BJ (cell line): ENCODE data around the gene PNO1. TPM values are rescaled to one million over a fixed set of nuclear protein-coding genes. Genes with fewer than 3 reads are reported as not detected.
"Not testable (repeated sequence)": the region's sequence is repeated elsewhere in the genome, so short reads cannot be mapped to it uniquely, and the experiment has no call there.

Experiments used
- CTCF ChIA-PET: fragments of 350-600 bp; formaldehyde crosslinking; extraction: SDS; loops from one replicate; lab custom pipeline; 2021; ENCODE audit warnings: antibody characterized with exemption, inconsistent platforms; lab: Yijun Ruan, JAX
- POLR2A ChIA-PET: fragments of 300-600 bp; sonication (Branson Sonifier 250); formaldehyde crosslinking; extraction: SDS; loops from one replicate; lab custom pipeline; 2021; ENCODE audit warnings: antibody characterized with exemption; lab: Charles Lee
- DNase-seq: peaks from one replicate; pipeline ENCODE4 v3.0.0-alpha.2; 2011; ENCODE audit warnings: low read depth
- H3K27me3 ChIP-seq: 2 replicates; pipeline ENCODE4 v1.6.0; 2011; ENCODE audit warnings: low read length; ENCODE audit not compliant: control insufficient read depth, insufficient read depth
- H3K36me3 ChIP-seq: 2 replicates; pipeline ENCODE4 v1.5.1; 2011; ENCODE audit warnings: low read length; ENCODE audit not compliant: control insufficient read depth, insufficient read depth
- H3K4me3 ChIP-seq: 2 replicates; pipeline ENCODE4 v1.5.1; 2011; ENCODE audit warnings: low read depth, mild to moderate bottlenecking, control low read depth, low read length
- CTCF ChIP-seq: IDR thresholded peaks from 2 replicates; pipeline ENCODE4 v1.5.1; 2011; ENCODE audit warnings: low read depth, mild to moderate bottlenecking, control low read depth, inconsistent platforms, low read length, moderate library complexity; ENCODE audit not compliant: insufficient read depth
- polyA plus RNA-seq: library from polyadenylated mRNA; depleted of rRNA; stranded (reverse); fragments of >200 nt; gene quantifications from 2 replicates; pipeline ENCODE4 v1.2.3, GENCODE V29; 2011

The PNO1 gene
- polyA plus RNA-seq, 1 experiment, result 8.1 TPM

DNA sequence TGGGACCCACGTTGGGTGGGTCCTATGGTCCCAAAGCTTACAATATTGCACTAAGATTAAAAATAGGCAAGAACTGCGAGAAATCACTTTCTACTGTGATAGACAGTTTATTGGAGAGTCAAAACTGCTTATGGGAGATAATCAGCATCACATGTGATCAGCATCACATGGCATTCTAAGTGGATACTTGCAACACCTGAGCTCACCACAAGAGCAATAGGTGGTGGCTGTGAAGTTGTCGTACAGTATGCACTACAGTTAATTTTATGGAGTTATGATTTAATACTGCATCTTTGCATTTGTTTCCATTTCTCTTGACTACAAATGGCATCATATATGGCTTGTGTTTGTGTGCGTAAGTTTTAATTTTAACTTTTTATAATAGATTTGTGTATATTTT is 11.6 kb downstream of the PNO1 start:
- POLR2A ChIA-PET, result no interaction called here
- Histone ChIP-seq H3K36me3 (peaks cover 4% of the 10 kb centered on the region), H3K4me3 (no peak overlapping the region), H3K27me3 (no peaks in the 10 kb centered on the region)
- CTCF ChIA-PET, result interaction anchor here (0.7 kb wide), 2 partner anchors 9 to 12 kb away, joined by 3 to 4 read pairs; partner anchors contain the start of gene PNO1
- DNase-seq, result no peak
- TF ChIP-seq CTCF, result no peak

DNA sequence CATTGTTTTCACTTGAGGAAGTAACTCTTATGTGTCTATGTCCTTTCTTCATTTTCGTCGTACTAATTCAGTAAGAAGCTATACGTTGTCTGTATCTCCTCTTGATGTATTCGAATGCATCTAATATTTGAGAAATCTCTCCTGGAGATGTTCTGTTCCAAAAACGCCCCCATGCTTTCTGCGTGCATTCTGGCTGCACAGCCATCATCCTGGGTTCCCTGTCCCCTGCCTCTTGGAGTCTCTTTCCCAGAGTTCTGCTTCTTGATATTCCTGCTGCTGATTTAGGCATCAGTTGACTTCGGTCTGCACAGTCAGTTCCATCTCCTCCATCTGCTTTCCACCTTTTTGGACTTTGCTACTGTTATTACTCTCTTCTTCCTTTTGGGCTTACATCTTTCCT is 13.5 kb downstream of the PNO1 start:
- Histone ChIP-seq H3K36me3 (peaks cover 4% of the 10 kb centered on the region), H3K4me3 (no peak overlapping the region), H3K27me3 (no peaks in the 10 kb centered on the region)
- no peak for TF ChIP-seq CTCF
- no peak for DNase-seq
- CTCF ChIA-PET, result no interaction called here
- POLR2A ChIA-PET, result no interaction called here

- ChIA-PET CTCF (no interaction called here), POLR2A (no interaction called here)
- peaks cover 4% of the 10 kb centered on the region for H3K36me3 ChIP-seq
- H3K4me3 ChIP-seq, result no peak overlapping the region
- TF ChIP-seq CTCF, result no peak
- H3K27me3 ChIP-seq, result no peaks in the 10 kb centered on the region
- DNase-seq, result no peak
Measured at GRCh38 chr2:68171684-68172083, 14.0 kb downstream of the PNO1 start.

DNA sequence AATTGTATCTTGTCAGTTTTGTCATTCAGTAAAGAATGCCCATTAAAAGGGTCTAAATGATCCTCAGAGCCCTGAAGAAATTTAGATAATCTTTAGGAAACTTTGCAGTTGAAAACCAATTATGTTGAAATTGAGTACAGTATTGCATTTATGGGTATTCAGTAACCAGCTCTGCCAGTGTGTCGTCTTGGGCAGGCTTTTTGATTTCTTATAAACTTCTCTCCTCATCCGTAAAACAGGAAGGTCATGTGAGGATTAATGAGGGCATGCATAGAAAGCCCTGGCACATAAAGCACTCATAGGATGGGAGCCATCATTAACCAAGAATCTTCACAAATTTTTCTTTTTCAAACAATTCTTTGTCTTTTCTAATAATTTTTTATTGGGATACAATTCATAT is 14.8 kb downstream of the PNO1 start:
- ChIA-PET POLR2A (no interaction called here), CTCF (no interaction called here)
- TF ChIP-seq CTCF, result no peak
- Histone ChIP-seq H3K36me3 (peaks cover 2% of the 10 kb centered on the region), H3K27me3 (no peaks in the 10 kb centered on the region), H3K4me3 (no peak overlapping the region)
- DNase-seq, result no peak

- peaks cover 2% of the 10 kb centered on the region for H3K36me3 ChIP-seq
- POLR2A ChIA-PET, result no interaction called here
- TF ChIP-seq CTCF, result no peak
- DNase-seq, result no peak
- CTCF ChIA-PET, result no interaction called here
- H3K27me3 ChIP-seq, result no peaks in the 10 kb centered on the region
- H3K4me3 ChIP-seq, result no peak overlapping the region
Measured at GRCh38 chr2:68172990-68173700, 15.5 kb downstream of the PNO1 start.

DNA sequence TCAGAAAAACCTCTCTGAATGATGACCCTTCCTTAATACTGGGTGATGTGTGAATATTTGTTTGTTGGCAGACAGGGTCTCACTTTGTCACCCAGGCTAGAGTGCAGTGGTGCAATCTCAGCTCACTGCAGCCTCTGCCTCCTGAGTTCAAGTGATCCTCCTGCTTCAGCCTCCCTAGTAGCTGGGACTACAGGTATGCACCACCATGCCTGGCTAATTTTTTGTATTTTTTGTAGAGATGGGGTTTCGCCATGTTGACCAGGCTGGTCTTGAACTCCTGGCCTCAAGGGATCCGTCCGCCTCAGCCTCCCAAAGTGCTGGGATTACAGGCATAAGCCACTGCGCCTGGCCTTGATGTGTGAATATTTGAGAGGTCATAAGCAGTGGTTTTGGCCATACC is 17.5 kb downstream of the PNO1 start:
- CTCF ChIA-PET, result interaction anchor here (0.6 to 1.3 kb wide), 5 partner anchors 9 to 1476 kb away, joined by 3 to 5 read pairs (median 3); no protein-coding TSS in a partner anchor

More for the DNA sequence above, 17.5 kb downstream of the PNO1 start:
- H3K4me3 ChIP-seq, H3K36me3 ChIP-seq, H3K27me3 ChIP-seq, DNase-seq: not testable (repeated sequence)
- POLR2A ChIA-PET, result interaction anchor here (0.5 kb wide), 1 partner anchor 1694 kb away, joined by 4 read pairs; no protein-coding TSS in a partner anchor
